K562 (cell line): ENCODE results near the gene SRPK2. TPM values are rescaled to one million over a fixed set of nuclear protein-coding genes. Genes with fewer than 3 reads are reported as not detected.
A peak's percentile ranks its signal among the peaks of the same experiment; 100 is the strongest.

Experiments used
- ARID1B ChIP-seq: fragments of 450-650 bp; IDR thresholded peaks from 2 replicates; pipeline ENCODE4 v1.6.1; 2016; ENCODE audit warnings: antibody characterized with exemption, mild to moderate bottlenecking, inconsistent platforms
- BHLHE40 ChIP-seq: IDR thresholded peaks from 2 replicates; pipeline ENCODE4 v1.6.1; 2011; ENCODE audit warnings: low read length, improper control_type of control experiment
- BRCA1 ChIP-seq, 2 experiments: fragments of 450-650 bp in 1 of 2; sonication (generic) in 1 of 2; formaldehyde crosslinking in 1 of 2; IDR thresholded peaks; 2 replicates each; pipeline versions ENCODE4 v1.5.0 to v1.6.1; 2017 to 2020; ENCODE audit warnings: mild to moderate bottlenecking in 1 of 2, missing genetic modification reagents in 1 of 2
- BRD4 ChIP-seq: fragments of 200-600 bp; sonication (generic); IDR thresholded peaks from 2 replicates; pipeline ENCODE4 v1.6.1; 2017; ENCODE audit warnings: inconsistent platforms
- CHD2 ChIP-seq: IDR thresholded peaks from 2 replicates; pipeline ENCODE4 v1.6.1; 2011; ENCODE audit warnings: low read depth, low read length
- DACH1 ChIP-seq: fragments of 450-650 bp; IDR thresholded peaks from 2 replicates; pipeline ENCODE4 v1.6.1; 2018; ENCODE audit not compliant: partially characterized antibody
- DIDO1 ChIP-seq: fragments of 450-650 bp; IDR thresholded peaks from 2 replicates; pipeline ENCODE4 v1.6.1; 2016; ENCODE audit warnings: low read depth, missing biosample characterization, missing genetic modification characterization
- EP300 ChIP-seq: IDR thresholded peaks from 2 replicates; pipeline ENCODE4 v1.6.1; 2012; ENCODE audit warnings: low read length, improper control_type of control experiment
- ESRRB ChIP-seq: fragments of 250-450 bp; sonication (Bioruptor Pico); IDR thresholded peaks from 2 replicates; pipeline ENCODE4 v1.5.0; 2020; ENCODE audit warnings: mild to moderate bottlenecking, moderate library complexity, borderline replicate concordance
- ETV5 ChIP-seq: sonication (generic); formaldehyde crosslinking; IDR thresholded peaks from 2 replicates; pipeline ENCODE4 v1.4.0; 2020; ENCODE audit warnings: low read depth, mild to moderate bottlenecking, missing genetic modification reagents
- GTF2F1 ChIP-seq: IDR thresholded peaks from 2 replicates; pipeline ENCODE4 v1.6.1; 2011; ENCODE audit warnings: low read depth, low read length, improper control_type of control experiment
- HLTF ChIP-seq: fragments of 450-650 bp; IDR thresholded peaks from 2 replicates; pipeline ENCODE4 v1.6.1; 2016
- LARP7 ChIP-seq: fragments of 450-650 bp; IDR thresholded peaks from 2 replicates; pipeline ENCODE4 v1.6.1; 2016
- MBD2 ChIP-seq: sonication (generic); IDR thresholded peaks from 2 replicates; pipeline ENCODE4 v1.6.1; 2016; ENCODE audit warnings: low read depth, borderline replicate concordance
- MEF2A ChIP-seq: IDR thresholded peaks from 2 replicates; pipeline ENCODE4 v1.6.1; 2011; ENCODE audit warnings: low read depth, mild to moderate bottlenecking, low read length, moderate library complexity; ENCODE audit not compliant: control insufficient read depth
- NBN ChIP-seq: fragments of 450-650 bp; IDR thresholded peaks from 2 replicates; pipeline ENCODE4 v1.6.1; 2016; ENCODE audit warnings: low read depth, mild to moderate bottlenecking
- NONO ChIP-seq, 2 experiments: fragments of 200-400 bp in 1 of 2; fragments of 450-650 bp in 1 of 2; formaldehyde crosslinking in 1 of 2; IDR thresholded peaks; 2 replicates each; pipeline ENCODE4 v1.6.1; 2017; ENCODE audit warnings: low read depth in 2 of 2, mild to moderate bottlenecking in 2 of 2, moderate library complexity in 2 of 2, low read length in 1 of 2
- PURB ChIP-seq: sonication (generic); formaldehyde crosslinking; IDR thresholded peaks from 2 replicates; pipeline ENCODE4 v1.9.0; 2021; ENCODE audit warnings: low read depth, mild to moderate bottlenecking, missing genetic modification reagents
- RCOR1 ChIP-seq, 2 experiments: IDR thresholded peaks; 2 replicates each; pipeline ENCODE4 v1.6.1; 2012; ENCODE audit warnings: low read depth in 2 of 2, low read length in 2 of 2, borderline replicate concordance in 1 of 2, improper control_type of control experiment in 1 of 2
- RFX5 ChIP-seq: IDR thresholded peaks from 2 replicates; pipeline ENCODE4 v1.6.1; 2011; ENCODE audit warnings: low read depth, mild to moderate bottlenecking, improper control_type of control experiment, low read length
- TEAD1 ChIP-seq, 2 experiments: fragments of 450-650 bp in 1 of 2; sonication (generic) in 1 of 2; formaldehyde crosslinking; IDR thresholded peaks; 2 replicates each; pipeline versions ENCODE4 v1.4.0 to v1.8.0; 2020 to 2022; ENCODE audit warnings: mild to moderate bottlenecking in 2 of 2, missing genetic modification reagents in 1 of 2
- ZKSCAN1 ChIP-seq: fragments of 150-350 bp; IDR thresholded peaks from 2 replicates; pipeline ENCODE4 v1.6.1; 2016; ENCODE audit warnings: low read depth, low read length
- ZNF239 ChIP-seq: fragments of 250-450 bp; sonication (Bioruptor Pico); IDR thresholded peaks from 2 replicates; pipeline ENCODE4 v1.4.0; 2020; ENCODE audit warnings: mild to moderate bottlenecking
- ZNF584 ChIP-seq: fragments of 200-800 bp; sonication (Bioruptor generic); IDR thresholded peaks from 2 replicates; pipeline ENCODE4 v1.6.1; 2016; ENCODE audit warnings: low read depth, mild to moderate bottlenecking, missing genetic modification characterization, missing compliant biosample characterization
- polyA plus RNA-seq, 8 experiments: library from polyadenylated mRNA; depleted of rRNA in 4 of 8; stranded (reverse) in 5 of 8; unstranded in 3 of 8; fragments of >200 nt; fragmentation: Nextera tagmentation in 2 of 8; fragmentation: Illumina TruSeq in 1 of 8; extraction: Ambion mirVana in 2 of 8; extraction: Trizol in 1 of 8; gene quantifications; 2 replicates each; pipeline versions ENCODE4 v1.2.1 to v1.2.3, GENCODE V29; 2011 to 2014; ENCODE audit warnings: inconsistent platforms in 1 of 8, missing spikeins in 1 of 8
- total RNA-seq, 7 experiments: library from RNA; depleted of rRNA in 6 of 7; stranded (reverse); fragments of >200 nt in 6 of 7; fragmentation: Illumina TruSeq in 2 of 7; extraction: Trizol in 2 of 7; gene quantifications; 2 replicates each; pipeline versions ENCODE4 v1.2.1 to v1.2.3, GENCODE V29; 2011 to 2021; ENCODE audit warnings: low replicate concordance in 1 of 7
- TF ChIP-seq, protein P1 (sequence below): fragments of 450-650 bp; conservative IDR thresholded peaks from 2 replicates; pipeline ENCODE4 v1.6.1; 2016; ENCODE audit warnings: missing genetic modification characterization, low read depth, mild to moderate bottlenecking, control low read depth, missing compliant biosample characterization
- TF ChIP-seq, protein P2 (sequence below): fragments of 250-450 bp; sonication (Bioruptor Pico); IDR thresholded peaks from 2 replicates; pipeline ENCODE4 v1.4.0; 2020

SRPK2 gene
- total and polyA plus RNA-seq, 9 of the 15 experiments (the other 6 are each of a cell fraction or from before 2014, with no cell fraction given), result 21.5 to 44.7 (median 33.3) TPM

DNA sequence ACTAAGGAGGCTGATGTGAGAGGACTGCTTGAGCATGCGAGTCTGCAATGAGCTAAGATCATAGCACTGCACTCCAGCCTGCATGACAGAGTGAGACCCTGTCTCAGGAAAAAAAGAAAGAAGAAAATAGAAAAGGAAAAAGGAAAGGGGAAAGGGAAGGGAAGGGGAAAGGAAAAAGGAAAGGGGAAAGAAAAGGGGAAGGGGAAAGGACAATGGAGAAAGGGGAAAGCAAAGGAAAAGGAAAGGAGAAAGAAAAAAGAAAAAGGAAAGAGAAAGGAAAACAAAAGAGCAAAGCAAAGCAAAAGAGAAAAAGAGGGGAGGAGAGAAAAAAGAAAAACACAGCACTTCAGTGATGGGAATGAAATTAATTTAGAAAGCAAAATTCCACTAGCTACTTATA is 179.3 kb downstream of the SRPK2 start (continued):
- TF ChIP-seq TEAD1 (CRISPR knock-in tag; IDR thresholded peaks at IDR 0.05), result no peak
- no peak for TF ChIP-seq PURB (CRISPR knock-in tag)
- TF ChIP-seq RCOR1 (IDR thresholded peaks at IDR 0.05; ENCODE audit: borderline replicate concordance in 1 of 2, low read depth in 2 of 2, low read length in 2 of 2), result no peak
- no peak for TF ChIP-seq MEF2A
- TF ChIP-seq ZNF584, result no peak
- TF ChIP-seq ETV5 (CRISPR knock-in tag), result no peak
- TF ChIP-seq ESRRB (CRISPR knock-in tag), result no peak
- TF ChIP-seq, protein P1, sequence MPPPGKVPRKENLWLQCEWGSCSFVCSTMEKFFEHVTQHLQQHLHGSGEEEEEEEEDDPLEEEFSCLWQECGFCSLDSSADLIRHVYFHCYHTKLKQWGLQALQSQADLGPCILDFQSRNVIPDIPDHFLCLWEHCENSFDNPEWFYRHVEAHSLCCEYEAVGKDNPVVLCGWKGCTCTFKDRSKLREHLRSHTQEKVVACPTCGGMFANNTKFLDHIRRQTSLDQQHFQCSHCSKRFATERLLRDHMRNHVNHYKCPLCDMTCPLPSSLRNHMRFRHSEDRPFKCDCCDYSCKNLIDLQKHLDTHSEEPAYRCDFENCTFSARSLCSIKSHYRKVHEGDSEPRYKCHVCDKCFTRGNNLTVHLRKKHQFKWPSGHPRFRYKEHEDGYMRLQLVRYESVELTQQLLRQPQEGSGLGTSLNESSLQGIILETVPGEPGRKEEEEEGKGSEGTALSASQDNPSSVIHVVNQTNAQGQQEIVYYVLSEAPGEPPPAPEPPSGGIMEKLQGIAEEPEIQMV (tag), result peak; percentile 42; the same call in 1 of the 2 replicates
- no peak for TF ChIP-seq NONO (IDR thresholded peaks at IDR 0.05; ENCODE audit: low read depth in 2 of 2, low read length in 1 of 2)
- TF ChIP-seq BRD4, result no peak
- TF ChIP-seq LARP7, result 0 out of 2 replicates have a peak, but pooled peaks have one; percentile 25
- no peak for TF ChIP-seq EP300
- TF ChIP-seq DACH1, result no peak
- TF ChIP-seq ARID1B, result no peak
- TF ChIP-seq CHD2, result no peak
- no peak for TF ChIP-seq MBD2
- TF ChIP-seq BHLHE40, result no peak
- no peak for TF ChIP-seq BRCA1 (IDR thresholded peaks at IDR 0.05)
- TF ChIP-seq BRCA1 (CRISPR knock-in tag; IDR thresholded peaks at IDR 0.05), result no peak
- no peak for TF ChIP-seq RFX5
- no peak for TF ChIP-seq NBN
- no peak for TF ChIP-seq ZKSCAN1
- TF ChIP-seq, protein P2, sequence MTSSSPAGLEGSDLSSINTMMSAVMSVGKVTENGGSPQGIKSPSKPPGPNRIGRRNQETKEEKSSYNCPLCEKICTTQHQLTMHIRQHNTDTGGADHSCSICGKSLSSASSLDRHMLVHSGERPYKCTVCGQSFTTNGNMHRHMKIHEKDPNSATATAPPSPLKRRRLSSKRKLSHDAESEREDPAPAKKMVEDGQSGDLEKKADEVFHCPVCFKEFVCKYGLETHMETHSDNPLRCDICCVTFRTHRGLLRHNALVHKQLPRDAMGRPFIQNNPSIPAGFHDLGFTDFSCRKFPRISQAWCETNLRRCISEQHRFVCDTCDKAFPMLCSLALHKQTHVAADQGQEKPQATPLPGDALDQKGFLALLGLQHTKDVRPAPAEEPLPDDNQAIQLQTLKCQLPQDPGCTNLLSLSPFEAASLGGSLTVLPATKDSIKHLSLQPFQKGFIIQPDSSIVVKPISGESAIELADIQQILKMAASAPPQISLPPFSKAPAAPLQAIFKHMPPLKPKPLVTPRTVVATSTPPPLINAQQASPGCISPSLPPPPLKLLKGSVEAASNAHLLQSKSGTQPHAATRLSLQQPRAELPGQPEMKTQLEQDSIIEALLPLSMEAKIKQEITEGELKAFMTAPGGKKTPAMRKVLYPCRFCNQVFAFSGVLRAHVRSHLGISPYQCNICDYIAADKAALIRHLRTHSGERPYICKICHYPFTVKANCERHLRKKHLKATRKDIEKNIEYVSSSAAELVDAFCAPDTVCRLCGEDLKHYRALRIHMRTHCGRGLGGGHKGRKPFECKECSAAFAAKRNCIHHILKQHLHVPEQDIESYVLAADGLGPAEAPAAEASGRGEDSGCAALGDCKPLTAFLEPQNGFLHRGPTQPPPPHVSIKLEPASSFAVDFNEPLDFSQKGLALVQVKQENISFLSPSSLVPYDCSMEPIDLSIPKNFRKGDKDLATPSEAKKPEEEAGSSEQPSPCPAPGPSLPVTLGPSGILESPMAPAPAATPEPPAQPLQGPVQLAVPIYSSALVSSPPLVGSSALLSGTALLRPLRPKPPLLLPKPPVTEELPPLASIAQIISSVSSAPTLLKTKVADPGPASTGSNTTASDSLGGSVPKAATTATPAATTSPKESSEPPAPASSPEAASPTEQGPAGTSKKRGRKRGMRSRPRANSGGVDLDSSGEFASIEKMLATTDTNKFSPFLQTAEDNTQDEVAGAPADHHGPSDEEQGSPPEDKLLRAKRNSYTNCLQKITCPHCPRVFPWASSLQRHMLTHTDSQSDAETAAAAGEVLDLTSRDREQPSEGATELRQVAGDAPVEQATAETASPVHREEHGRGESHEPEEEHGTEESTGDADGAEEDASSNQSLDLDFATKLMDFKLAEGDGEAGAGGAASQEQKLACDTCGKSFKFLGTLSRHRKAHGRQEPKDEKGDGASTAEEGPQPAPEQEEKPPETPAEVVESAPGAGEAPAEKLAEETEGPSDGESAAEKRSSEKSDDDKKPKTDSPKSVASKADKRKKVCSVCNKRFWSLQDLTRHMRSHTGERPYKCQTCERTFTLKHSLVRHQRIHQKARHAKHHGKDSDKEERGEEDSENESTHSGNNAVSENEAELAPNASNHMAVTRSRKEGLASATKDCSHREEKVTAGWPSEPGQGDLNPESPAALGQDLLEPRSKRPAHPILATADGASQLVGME (CRISPR knock-in tag), result no peak
- TF ChIP-seq ZNF239 (CRISPR knock-in tag), result no peak
- no peak for TF ChIP-seq DIDO1 (tag)
- TF ChIP-seq GTF2F1, result no peak
- TF ChIP-seq HLTF, result no peak
